HepG2 (cell line): ENCODE measurements around the gene BFSP1. TPM values are rescaled to one million over a fixed set of nuclear protein-coding genes. Genes with fewer than 3 reads are reported as not detected.
A peak's percentile ranks its signal among the peaks of the same experiment; 100 is the strongest.

ENCODE experiments used
- ATAC-seq: fragments of 200-7000 bp; cut with Tn5 transposase; 3 replicates; pipeline ENCODE4 v1.9.1; 2020; ENCODE audit warnings: mild to moderate bottlenecking, moderate library complexity
- BruUV-seq: library from RNA; stranded (reverse); fragments of 400-500 nt; replicated peaks from 2 replicates; lab custom pipeline; 2021; lab: Mats Ljungman, UMichigan
- CTCF ChIA-PET: fragments of 300-600 bp; formaldehyde crosslinking; extraction: SDS; loops from one replicate; lab custom pipeline; 2021; ENCODE audit warnings: low total read pairs, inconsistent platforms, low intra/inter-chr PET ratio; lab: Yijun Ruan, JAX
- POLR2A ChIA-PET: fragments of 350-600 bp; sonication (Branson Sonifier 250); formaldehyde crosslinking; loops from one replicate; lab custom pipeline; 2020; ENCODE audit warnings: antibody characterized with exemption, inconsistent platforms; lab: Yijun Ruan, JAX
- DNase-seq: peaks from one replicate; pipeline ENCODE4 v3.0.0-alpha.2; 2015; ENCODE audit warnings: low spot score
- FAIRE-seq: peaks from 3 replicates; lab custom pipeline; 2011; peaks lifted over from hg19 to GRCh38; lab: Jason Lieb, UNC
- H2AFZ ChIP-seq: one replicate; pipeline ENCODE4 v1.6.1; 2011; ENCODE audit warnings: low read length, inconsistent platforms
- H3K27ac ChIP-seq: fragments of 300-600 bp; 3 replicates; pipeline ENCODE4 v1.8.0; 2011; ENCODE audit warnings: mixed run types, mild to moderate bottlenecking, mixed read lengths, low read length, inconsistent platforms; ENCODE audit not compliant: insufficient read depth; ENCODE audit errors: extremely low read length
- H3K27me3 ChIP-seq, 2 experiments: fragments of 200-600 bp in 1 of 2; 2 replicates in 1 of 2; 3 replicates in 1 of 2; pipeline versions ENCODE4 v1.6.0 to v1.8.0; 2011; ENCODE audit warnings: low read length in 2 of 2, mild to moderate bottlenecking in 2 of 2, moderate library complexity in 2 of 2, inconsistent platforms in 1 of 2; ENCODE audit not compliant: insufficient read depth in 2 of 2, control insufficient read depth in 1 of 2
- H3K36me3 ChIP-seq, 2 experiments: fragments of 200-600 bp in 1 of 2; replicated peaks in 1 of 2; 2 replicates in 1 of 2; 3 replicates in 1 of 2; pipeline versions ENCODE4 v1.5.1 to v1.8.0; 2011; ENCODE audit warnings: low read length in 2 of 2, inconsistent platforms in 1 of 2; ENCODE audit not compliant: insufficient read depth in 2 of 2, control insufficient read depth in 1 of 2
- H3K4me1 ChIP-seq: 2 replicates; pipeline ENCODE4 v1.5.1; 2012; ENCODE audit warnings: low read length, inconsistent platforms; ENCODE audit not compliant: insufficient read depth
- H3K4me2 ChIP-seq: 2 replicates; pipeline ENCODE4 v1.6.0; 2011; ENCODE audit warnings: low read depth, low read length, inconsistent platforms
- H3K4me3 ChIP-seq, 3 experiments: fragments of 200-600 bp in 1 of 3; sonication (generic), shearing (Covaris generic) in 1 of 3; replicated peaks in 1 of 3; 2 replicates each; pipeline ENCODE4 v1.5.1; 2011 to 2016; ENCODE audit warnings: low read length in 3 of 3, inconsistent platforms in 2 of 3, low read depth in 2 of 3, mild to moderate bottlenecking in 2 of 3, control low read depth in 1 of 3, mixed read lengths in 1 of 3; ENCODE audit not compliant: insufficient read depth in 1 of 3
- H3K79me2 ChIP-seq: one replicate; pipeline ENCODE4 v1.6.1; 2011; ENCODE audit warnings: low read length, inconsistent platforms; ENCODE audit not compliant: insufficient read depth
- H3K9ac ChIP-seq: 2 replicates; pipeline ENCODE4 v1.6.0; 2011; ENCODE audit warnings: mild to moderate bottlenecking, low read depth, low read length, inconsistent platforms; ENCODE audit not compliant: insufficient read depth
- H3K9me3 ChIP-seq: 2 replicates; pipeline ENCODE4 v1.5.1; 2012; ENCODE audit warnings: mild to moderate bottlenecking, low read length
- H4K20me1 ChIP-seq: 2 replicates; pipeline ENCODE4 v1.6.0; 2011; ENCODE audit warnings: inconsistent platforms, mild to moderate bottlenecking, low read length, moderate library complexity; ENCODE audit not compliant: insufficient read depth
- SALL1 ChIP-seq: sonication (generic); formaldehyde crosslinking; IDR thresholded peaks from 2 replicates; pipeline ENCODE4 v1.8.0; 2022; ENCODE audit warnings: mild to moderate bottlenecking, missing genetic modification reagents
- ZNF121 ChIP-seq: sonication (generic); formaldehyde crosslinking; IDR thresholded peaks from 2 replicates; pipeline ENCODE4 v1.5.0; 2020; ENCODE audit warnings: mild to moderate bottlenecking, missing genetic modification reagents
- ZNF263 ChIP-seq: sonication (generic); formaldehyde crosslinking; IDR thresholded peaks from 2 replicates; pipeline ENCODE4 v1.4.0; 2020; ENCODE audit warnings: missing genetic modification reagents
- WGBS: methylation state at CpG from one replicate; pipeline ENCODE4 v1.1.6; 2017; ENCODE audit warnings: low lambda C conversion rate; 5-methylcytosine and 5-hydroxymethylcytosine counted together
- in situ Hi-C: cut with HindIII; loops from 2 replicates; pipeline ENCODE4 v1.10.0; 2017; ENCODE audit warnings: low pct_unique_long_range_greater_than_20kb; ENCODE audit not compliant: extremely low pct_ligation_motif_present
- intact Hi-C: fragments of 100-400 bp; cut with micrococcal nuclease; formaldehyde crosslinking; loops from one replicate; pipeline ENCODE4 v1.10.0; 2022; ENCODE audit not compliant: unreplicated experiment
- polyA plus RNA-seq, 8 experiments: library from polyadenylated mRNA; depleted of rRNA in 3 of 8; stranded (reverse) in 7 of 8; unstranded in 1 of 8; fragments of >200 nt; fragmentation: Illumina TruSeq in 4 of 8; extraction: Trizol in 4 of 8; gene quantifications; 2 replicates each; pipeline versions ENCODE4 v1.2.1 to v1.2.3, GENCODE V29; 2011 to 2016; ENCODE audit warnings: low read depth in 4 of 8, missing spikeins in 1 of 8, mixed read lengths in 1 of 8; ENCODE audit not compliant: insufficient read depth in 1 of 8
- total RNA-seq, 5 experiments: library from RNA; depleted of rRNA; stranded (reverse); fragments of >200 nt; fragmentation: Illumina TruSeq; extraction: Trizol; gene quantifications; 2 replicates each; pipeline ENCODE4 v1.2.3, GENCODE V29; 2016; ENCODE audit warnings: low read depth in 1 of 5
- TF ChIP-seq, protein P1 (sequence below): sonication (generic); formaldehyde crosslinking; IDR thresholded peaks from 2 replicates; pipeline ENCODE4 v1.4.0; 2020; ENCODE audit warnings: low read depth, mild to moderate bottlenecking, missing genetic modification reagents
- TF ChIP-seq, protein P2 (sequence below): sonication (generic); formaldehyde crosslinking; IDR thresholded peaks from 2 replicates; pipeline ENCODE4 v1.4.0; 2020; ENCODE audit warnings: mild to moderate bottlenecking, missing genetic modification reagents, borderline replicate concordance

Gene BFSP1
- total and polyA plus RNA-seq, 2 of the 13 experiments (the other 11 are each of a cell fraction or from before 2014, with no cell fraction given): 0.22 to 0.26 TPM

DNA sequence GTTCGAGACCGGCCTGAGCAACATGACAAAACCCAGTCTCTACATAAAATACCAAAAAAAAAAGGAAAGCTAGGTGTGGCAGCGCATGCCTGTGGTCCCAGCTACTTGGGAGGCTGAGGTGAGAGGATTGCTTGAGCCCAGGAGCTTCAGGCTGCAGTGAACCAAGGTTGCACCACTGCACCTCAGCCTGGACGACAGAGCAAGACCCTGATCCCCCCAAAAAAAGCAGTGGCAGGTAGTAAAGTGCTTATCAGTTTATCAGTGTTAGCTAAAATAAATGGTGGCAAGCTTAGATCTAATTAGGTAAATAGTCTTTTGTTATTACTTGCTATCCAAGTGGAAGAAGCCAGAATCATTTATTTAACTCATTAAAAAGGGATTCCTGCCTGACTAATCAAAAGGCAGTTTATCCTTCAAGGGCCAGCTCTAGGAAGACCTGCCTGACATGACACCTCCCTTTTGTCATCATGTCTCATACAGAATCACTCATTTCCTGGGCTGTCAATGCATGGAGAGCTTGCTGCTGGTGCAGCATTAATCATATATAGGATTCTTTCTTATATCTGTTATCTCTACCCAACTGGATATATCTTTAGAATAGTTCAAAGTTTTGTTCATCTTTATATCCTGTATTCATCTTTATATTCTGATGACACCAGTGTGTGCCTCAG lies 48.3 kb upstream of the BFSP1 start:
- DNase-seq: no peak
- Histone ChIP-seq H2AFZ (no peak overlapping the region), H3K27ac (no peak overlapping the region), H3K4me1 (peaks cover 13% of the 10 kb centered on the region)
- WGBS: 98% methylated on average over 4 of the region's 4 CpGs
- TF ChIP-seq, protein P1, sequence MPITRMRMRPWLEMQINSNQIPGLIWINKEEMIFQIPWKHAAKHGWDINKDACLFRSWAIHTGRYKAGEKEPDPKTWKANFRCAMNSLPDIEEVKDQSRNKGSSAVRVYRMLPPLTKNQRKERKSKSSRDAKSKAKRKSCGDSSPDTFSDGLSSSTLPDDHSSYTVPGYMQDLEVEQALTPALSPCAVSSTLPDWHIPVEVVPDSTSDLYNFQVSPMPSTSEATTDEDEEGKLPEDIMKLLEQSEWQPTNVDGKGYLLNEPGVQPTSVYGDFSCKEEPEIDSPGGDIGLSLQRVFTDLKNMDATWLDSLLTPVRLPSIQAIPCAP (CRISPR knock-in tag): no peak
- peak; percentile 50; the same call in 1 of the 2 replicates for TF ChIP-seq ZNF121 (CRISPR knock-in tag)
- TF ChIP-seq, all 625 proteins: peak for 1
- Histone ChIP-seq H3K9ac (no peak overlapping the region), H3K4me2 (no peak overlapping the region), H3K79me2 (peaks cover 62% of the 10 kb centered on the region), H3K9me3 (no peaks in the 10 kb centered on the region), H3K27me3 (no peaks in the 10 kb centered on the region), H3K36me3 (no peaks in the 10 kb centered on the region), H3K4me3 (no peak overlapping the region), H4K20me1 (no peaks in the 10 kb centered on the region)
- CTCF ChIA-PET: no interaction called here
- no TSS peak for BruUV-seq
- ATAC-seq (no peak), FAIRE-seq (no peak)
- POLR2A ChIA-PET: interaction anchor here (1.2 to 2.7 kb wide), 2 partner anchors 8 to 9 kb away, joined by 3 to 11 read pairs; partner anchors contain the start of gene DSTN
- in situ Hi-C loops (no loop called here), intact Hi-C loops (no loop called here)

DNA sequence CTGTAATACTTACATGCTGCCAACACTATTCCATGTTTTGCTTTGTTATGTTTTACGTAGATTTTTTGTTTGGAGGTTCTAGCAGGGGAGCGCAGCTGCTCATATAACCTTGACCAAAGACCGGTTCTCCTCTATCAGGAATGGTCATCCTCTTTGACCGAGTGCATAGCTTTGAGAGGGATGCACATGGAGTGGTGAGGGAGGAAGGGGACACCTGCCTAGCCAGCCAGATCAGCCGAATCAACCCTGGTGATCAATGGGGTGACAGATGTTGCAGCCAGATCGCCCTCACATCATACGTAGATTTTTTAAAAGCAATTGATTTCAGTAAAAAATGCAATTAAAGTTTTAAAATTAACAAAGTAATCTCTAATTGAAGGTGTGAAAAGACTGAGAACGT lies 45.0 kb upstream of the BFSP1 start:
- POLR2A ChIA-PET: no interaction called here
- in situ Hi-C loops: no loop called here
- 90% methylated on average over 8 of the region's 8 CpGs for WGBS

More for the DNA sequence above, 45.0 kb upstream of the BFSP1 start:
- Histone ChIP-seq H2AFZ (no peak overlapping the region), H3K9ac (no peak overlapping the region), H4K20me1 (peaks cover 5% of the 10 kb centered on the region; the same call in 1 of the 2 replicates), H3K36me3 (no peaks in the 10 kb centered on the region), H3K27me3 (no peaks in the 10 kb centered on the region), H3K9me3 (no peaks in the 10 kb centered on the region), H3K4me3 (no peak overlapping the region), H3K27ac (no peak overlapping the region), H3K4me1 (peaks cover 37% of the 10 kb centered on the region), H3K4me2 (no peak overlapping the region), H3K79me2 (peaks cover 68% of the 10 kb centered on the region)
- TF ChIP-seq, protein P2, sequence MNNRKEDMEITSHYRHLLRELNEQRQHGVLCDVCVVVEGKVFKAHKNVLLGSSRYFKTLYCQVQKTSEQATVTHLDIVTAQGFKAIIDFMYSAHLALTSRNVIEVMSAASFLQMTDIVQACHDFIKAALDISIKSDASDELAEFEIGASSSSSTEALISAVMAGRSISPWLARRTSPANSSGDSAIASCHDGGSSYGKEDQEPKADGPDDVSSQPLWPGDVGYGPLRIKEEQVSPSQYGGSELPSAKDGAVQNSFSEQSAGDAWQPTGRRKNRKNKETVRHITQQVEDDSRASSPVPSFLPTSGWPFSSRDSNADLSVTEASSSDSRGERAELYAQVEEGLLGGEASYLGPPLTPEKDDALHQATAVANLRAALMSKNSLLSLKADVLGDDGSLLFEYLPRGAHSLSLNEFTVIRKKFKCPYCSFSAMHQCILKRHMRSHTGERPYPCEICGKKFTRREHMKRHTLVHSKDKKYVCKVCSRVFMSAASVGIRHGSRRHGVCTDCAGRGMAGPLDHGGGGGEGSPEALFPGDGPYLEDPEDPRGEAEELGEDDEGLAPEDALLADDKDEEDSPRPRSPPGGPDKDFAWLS (CRISPR knock-in tag): no peak
- TF ChIP-seq ZNF263 (peak; percentile 92), SALL1 (0 out of 2 replicates have a peak, but pooled peaks have one; percentile 27)
- DNase-seq (no peak), ATAC-seq (no peak; the same call in 2 of the 3 replicates), FAIRE-seq (no peak)
- CTCF ChIA-PET: no interaction called here
- no TSS peak for BruUV-seq
- intact Hi-C loops: no loop called here
